ENCODE results near the gene ADRA2B. TPM values are rescaled to one million over a fixed set of nuclear protein-coding genes. Genes with fewer than 3 reads are reported as not detected.
A peak's percentile ranks its signal among the peaks of the same experiment; 100 is the strongest.

Gene ADRA2B
- total RNA-seq, 1 donor from 2014 or later = 2.1 TPM

- Histone ChIP-seq H3K27me3 (ENCODE audit: control insufficient read depth in 3 of 3, insufficient read depth in 3 of 3, low read length in 3 of 3) (peaks cover 22 to 49% (median 44%) of the 10 kb centered on the region in 3 donors), H3K9me3 (ENCODE audit: control insufficient read depth in 3 of 3, low read length in 3 of 3) (no peaks in the 10 kb centered on the region), H3K36me3 (ENCODE audit: control insufficient read depth in 3 of 3, insufficient read depth in 3 of 3, low read length in 3 of 3) (no peaks in the 10 kb centered on the region), H3K4me3 (ENCODE audit: low read length in 3 of 3) (no peak overlapping the region), H3K4me1 (ENCODE audit: control insufficient read depth in 3 of 3, insufficient read depth in 3 of 3, low read length in 3 of 3) (peaks cover 14 to 28% (median 19%) of the 10 kb centered on the region in 3 donors), H3K9ac (ENCODE audit: low read depth in 1 of 3, low read length in 3 of 3) (no peak overlapping the region), H3K27ac (ENCODE audit: low read depth, low read length) (no peak overlapping the region)
Observed at GRCh38 chr2:96117701-96118588, 1.6 kb upstream of the ADRA2B start.

GRCh38 chr2:96116879-96117533 is 635 bp upstream of the ADRA2B start:
- peak overlapping the region in 2 of 3 donors; percentile 22 to 50 for H3K4me3 ChIP-seq (ENCODE audit: low read length in 3 of 3)
- no peaks in the 10 kb centered on the region for H3K9me3 ChIP-seq (ENCODE audit: control insufficient read depth in 3 of 3, low read length in 3 of 3)
- H3K27me3 ChIP-seq (ENCODE audit: control insufficient read depth in 3 of 3, insufficient read depth in 3 of 3, low read length in 3 of 3) = peaks cover 22 to 49% (median 44%) of the 10 kb centered on the region in 3 donors
- peaks cover 14 to 28% (median 21%) of the 10 kb centered on the region in 3 donors for H3K4me1 ChIP-seq (ENCODE audit: control insufficient read depth in 3 of 3, insufficient read depth in 3 of 3, low read length in 3 of 3)
- no peak overlapping the region for H3K27ac ChIP-seq (ENCODE audit: low read depth, low read length)
- H3K9ac ChIP-seq (ENCODE audit: low read depth in 1 of 3, low read length in 3 of 3) = peak overlapping the region in 2 of 3 donors; percentile 23 to 64
- no peaks in the 10 kb centered on the region for H3K36me3 ChIP-seq (ENCODE audit: control insufficient read depth in 3 of 3, insufficient read depth in 3 of 3, low read length in 3 of 3)

GRCh38 chr2:96115631-96116423 is 544 bp downstream of the ADRA2B start:
- no peak overlapping the region for H3K27ac ChIP-seq (ENCODE audit: low read depth, low read length)
- H3K9ac ChIP-seq (ENCODE audit: low read depth in 1 of 3, low read length in 3 of 3) = peak overlapping the region in 1 of 3 donors; percentile 66
- no peaks in the 10 kb centered on the region for H3K9me3 ChIP-seq (ENCODE audit: control insufficient read depth in 3 of 3, low read length in 3 of 3)
- peaks cover 22 to 41% (median 41%) of the 10 kb centered on the region in 3 donors for H3K27me3 ChIP-seq (ENCODE audit: control insufficient read depth in 3 of 3, insufficient read depth in 3 of 3, low read length in 3 of 3)
- H3K4me3 ChIP-seq (ENCODE audit: low read length in 3 of 3) = peak overlapping the region in 2 of 3 donors; percentile 50 to 58
- H3K36me3 ChIP-seq (ENCODE audit: control insufficient read depth in 3 of 3, insufficient read depth in 3 of 3, low read length in 3 of 3) = no peaks in the 10 kb centered on the region
- H3K4me1 ChIP-seq (ENCODE audit: control insufficient read depth in 3 of 3, insufficient read depth in 3 of 3, low read length in 3 of 3) = peaks cover 14 to 28% (median 22%) of the 10 kb centered on the region in 3 donors

- peak overlapping the region in 2 of 3 donors; percentile 40 to 58 for H3K4me3 ChIP-seq (ENCODE audit: low read length in 3 of 3)
- no peaks in the 10 kb centered on the region for H3K9me3 ChIP-seq (ENCODE audit: control insufficient read depth in 3 of 3, low read length in 3 of 3)
- H3K4me1 ChIP-seq (ENCODE audit: control insufficient read depth in 3 of 3, insufficient read depth in 3 of 3, low read length in 3 of 3) = peaks cover 15 to 28% (median 24%) of the 10 kb centered on the region in 3 donors
- H3K27me3 ChIP-seq (ENCODE audit: control insufficient read depth in 3 of 3, insufficient read depth in 3 of 3, low read length in 3 of 3) = peaks cover 24 to 41% (median 38%) of the 10 kb centered on the region in 3 donors
- H3K27ac ChIP-seq (ENCODE audit: low read depth, low read length) = no peak overlapping the region
- H3K9ac ChIP-seq (ENCODE audit: low read depth in 1 of 3, low read length in 3 of 3) = peak overlapping the region in 1 of 3 donors; percentile 66
- H3K36me3 ChIP-seq (ENCODE audit: control insufficient read depth in 3 of 3, insufficient read depth in 3 of 3, low read length in 3 of 3) = no peaks in the 10 kb centered on the region
Observed at GRCh38 chr2:96114903-96115581, 1.3 kb downstream of the ADRA2B start.

GRCh38 chr2:96114546-96114902 is 1.8 kb downstream of the ADRA2B start:
- Histone ChIP-seq H3K9ac (ENCODE audit: low read depth in 1 of 3, low read length in 3 of 3) (peak overlapping the region in 2 of 3 donors; percentile 14 to 66), H3K27me3 (ENCODE audit: control insufficient read depth in 3 of 3, insufficient read depth in 3 of 3, low read length in 3 of 3) (peaks cover 27 to 47% (median 38%) of the 10 kb centered on the region in 3 donors), H3K27ac (ENCODE audit: low read depth, low read length) (no peak overlapping the region), H3K4me3 (ENCODE audit: low read length in 3 of 3) (peak overlapping the region in 2 of 3 donors; percentile 35 to 40), H3K36me3 (ENCODE audit: control insufficient read depth in 3 of 3, insufficient read depth in 3 of 3, low read length in 3 of 3) (no peaks in the 10 kb centered on the region), H3K9me3 (ENCODE audit: control insufficient read depth in 3 of 3, low read length in 3 of 3) (no peaks in the 10 kb centered on the region), H3K4me1 (ENCODE audit: control insufficient read depth in 3 of 3, insufficient read depth in 3 of 3, low read length in 3 of 3) (peaks cover 20 to 28% (median 24%) of the 10 kb centered on the region in 3 donors)

- Histone ChIP-seq H3K27ac (ENCODE audit: low read depth, low read length) (peak overlapping the region; percentile 7), H3K4me3 (ENCODE audit: low read length in 3 of 3) (peak overlapping the region in 1 of 3 donors; percentile 45), H3K9me3 (ENCODE audit: control insufficient read depth in 3 of 3, low read length in 3 of 3) (no peaks in the 10 kb centered on the region), H3K4me1 (ENCODE audit: control insufficient read depth in 3 of 3, insufficient read depth in 3 of 3, low read length in 3 of 3) (peaks cover 23 to 26% (median 23%) of the 10 kb centered on the region in 3 donors), H3K27me3 (ENCODE audit: control insufficient read depth in 3 of 3, insufficient read depth in 3 of 3, low read length in 3 of 3) (peaks cover 29 to 52% (median 39%) of the 10 kb centered on the region in 3 donors), H3K36me3 (ENCODE audit: control insufficient read depth in 3 of 3, insufficient read depth in 3 of 3, low read length in 3 of 3) (no peaks in the 10 kb centered on the region), H3K9ac (ENCODE audit: low read depth in 1 of 3, low read length in 3 of 3) (peak overlapping the region in 2 of 3 donors; percentile 14 to 66)
Observed at GRCh38 chr2:96113951-96114350, 2.4 kb downstream of the ADRA2B start.

GRCh38 chr2:96113367-96113677 is 3.0 kb downstream of the ADRA2B start:
- no peak overlapping the region for H3K27ac ChIP-seq (ENCODE audit: low read depth, low read length)
- H3K4me1 ChIP-seq (ENCODE audit: control insufficient read depth in 3 of 3, insufficient read depth in 3 of 3, low read length in 3 of 3) = peaks cover 17 to 26% (median 25%) of the 10 kb centered on the region in 3 donors
- no peaks in the 10 kb centered on the region for H3K9me3 ChIP-seq (ENCODE audit: control insufficient read depth in 3 of 3, low read length in 3 of 3)
- peak overlapping the region in 2 of 3 donors; percentile 25 to 45 for H3K9ac ChIP-seq (ENCODE audit: low read depth in 1 of 3, low read length in 3 of 3)
- peaks cover 29 to 56% (median 38%) of the 10 kb centered on the region in 3 donors for H3K27me3 ChIP-seq (ENCODE audit: control insufficient read depth in 3 of 3, insufficient read depth in 3 of 3, low read length in 3 of 3)
- H3K36me3 ChIP-seq (ENCODE audit: control insufficient read depth in 3 of 3, insufficient read depth in 3 of 3, low read length in 3 of 3) = no peaks in the 10 kb centered on the region
- H3K4me3 ChIP-seq (ENCODE audit: low read length in 3 of 3) = peak overlapping the region in 1 of 3 donors; percentile 29

- H3K9me3 ChIP-seq (ENCODE audit: control insufficient read depth in 3 of 3, low read length in 3 of 3) = no peaks in the 10 kb centered on the region
- no peaks in the 10 kb centered on the region for H3K36me3 ChIP-seq (ENCODE audit: control insufficient read depth in 3 of 3, insufficient read depth in 3 of 3, low read length in 3 of 3)
- H3K4me3 ChIP-seq (ENCODE audit: low read length in 3 of 3) = peak overlapping the region in 1 of 3 donors; percentile 29
- H3K27ac ChIP-seq (ENCODE audit: low read depth, low read length) = no peak overlapping the region
- H3K4me1 ChIP-seq (ENCODE audit: control insufficient read depth in 3 of 3, insufficient read depth in 3 of 3, low read length in 3 of 3) = peaks cover 11 to 25% (median 20%) of the 10 kb centered on the region in 3 donors
- H3K27me3 ChIP-seq (ENCODE audit: control insufficient read depth in 3 of 3, insufficient read depth in 3 of 3, low read length in 3 of 3) = peaks cover 29 to 55% (median 37%) of the 10 kb centered on the region in 3 donors
- H3K9ac ChIP-seq (ENCODE audit: low read depth in 1 of 3, low read length in 3 of 3) = peak overlapping the region in 2 of 3 donors; percentile 25 to 45
Observed at GRCh38 chr2:96112501-96113366, 3.6 kb downstream of the ADRA2B start.
